IPS-18a (cell line): Measurements from ENCODE around the gene MET.
"Not testable (repeated sequence)": the region's sequence is repeated elsewhere in the genome, so short reads cannot be mapped to it uniquely, and the experiment has no call there.

Experiments used
- H3K27ac ChIP-seq: one replicate; pipeline ENCODE4 v1.5.1; 2013; ENCODE audit warnings: low read length
- H3K27me3 ChIP-seq: one replicate; pipeline ENCODE4 v1.6.1; 2013; ENCODE audit warnings: mild to moderate bottlenecking, low read length; ENCODE audit not compliant: control insufficient read depth, insufficient read depth
- H3K36me3 ChIP-seq: one replicate; pipeline ENCODE4 v1.6.1; 2013; ENCODE audit warnings: low read depth, low read length; ENCODE audit not compliant: control insufficient read depth
- H3K4me1 ChIP-seq: one replicate; pipeline ENCODE4 v1.6.1; 2013; ENCODE audit warnings: low read depth, low read length; ENCODE audit not compliant: control insufficient read depth
- H3K4me3 ChIP-seq: one replicate; pipeline ENCODE4 v1.5.1; 2013; ENCODE audit warnings: low read length
- H3K9ac ChIP-seq: one replicate; pipeline ENCODE4 v1.6.1; 2013; ENCODE audit warnings: mild to moderate bottlenecking, low read length, moderate library complexity
- H3K9me3 ChIP-seq: one replicate; pipeline ENCODE4 v1.6.1; 2013; ENCODE audit warnings: low read depth, low read length; ENCODE audit not compliant: control insufficient read depth

Gene MET

GRCh38 chr7:116671681-116672595 lies at the start of gene MET:
Gene MET (plus strand): TSS chr7:116672196. CDS start chr7:116699085, 26,889 bp downstream.
- no peaks in the 10 kb centered on the region for H3K9me3 ChIP-seq
- H3K4me1 ChIP-seq = peaks cover 18% of the 10 kb centered on the region
- peak within 1 kb of the TSS; percentile 84 for H3K4me3 ChIP-seq
- no peak within 1 kb of the TSS for H3K27ac ChIP-seq
- peaks cover 35% of the 10 kb centered on the region for H3K27me3 ChIP-seq
- no peaks in the 10 kb centered on the region for H3K36me3 ChIP-seq
- peak within 1 kb of the TSS; percentile 63 for H3K9ac ChIP-seq

GRCh38 chr7:116626886-116627285 lies 45.1 kb upstream of the MET start:
- no peaks in the 10 kb centered on the region for H3K4me1 ChIP-seq
- no peak overlapping the region for H3K27ac ChIP-seq
- no peaks in the 10 kb centered on the region for H3K9me3 ChIP-seq
- no peak overlapping the region for H3K9ac ChIP-seq
- no peaks in the 10 kb centered on the region for H3K36me3 ChIP-seq
- H3K27me3 ChIP-seq = no peaks in the 10 kb centered on the region
- no peak overlapping the region for H3K4me3 ChIP-seq

DNA sequence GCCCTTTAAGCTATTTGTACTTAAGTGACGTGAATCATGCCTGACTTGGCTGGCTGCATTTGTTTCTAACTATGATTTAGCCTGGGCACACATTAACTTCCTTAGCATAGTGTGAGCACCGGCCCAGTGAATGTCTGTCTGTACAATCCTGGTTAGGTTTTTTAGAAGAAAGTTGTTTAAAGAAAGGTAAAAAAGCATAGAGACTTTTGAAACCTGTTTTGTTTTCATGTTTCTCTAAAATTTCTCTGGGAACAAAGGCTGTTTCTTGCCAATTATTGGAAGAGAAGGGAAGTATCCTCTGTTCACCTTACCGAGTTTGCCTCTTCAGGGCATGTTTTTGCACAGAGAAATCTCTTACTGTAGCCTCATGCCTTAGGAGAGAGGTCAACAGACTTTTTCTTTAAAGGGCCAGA lies 42.9 kb upstream of the MET start:
- H3K9me3 ChIP-seq = no peaks in the 10 kb centered on the region
- H3K4me3 ChIP-seq = no peak overlapping the region
- H3K4me1 ChIP-seq = no peaks in the 10 kb centered on the region
- H3K36me3 ChIP-seq = no peaks in the 10 kb centered on the region
- no peaks in the 10 kb centered on the region for H3K27me3 ChIP-seq
- H3K27ac ChIP-seq = no peak overlapping the region
- no peak overlapping the region for H3K9ac ChIP-seq

GRCh38 chr7:116630357-116630756 lies 41.6 kb upstream of the MET start:
- H3K4me3 ChIP-seq = no peak overlapping the region
- no peak overlapping the region for H3K9ac ChIP-seq
- no peak overlapping the region for H3K27ac ChIP-seq
- H3K27me3 ChIP-seq = no peaks in the 10 kb centered on the region
- H3K4me1 ChIP-seq = no peaks in the 10 kb centered on the region
- no peaks in the 10 kb centered on the region for H3K36me3 ChIP-seq
- no peaks in the 10 kb centered on the region for H3K9me3 ChIP-seq

DNA sequence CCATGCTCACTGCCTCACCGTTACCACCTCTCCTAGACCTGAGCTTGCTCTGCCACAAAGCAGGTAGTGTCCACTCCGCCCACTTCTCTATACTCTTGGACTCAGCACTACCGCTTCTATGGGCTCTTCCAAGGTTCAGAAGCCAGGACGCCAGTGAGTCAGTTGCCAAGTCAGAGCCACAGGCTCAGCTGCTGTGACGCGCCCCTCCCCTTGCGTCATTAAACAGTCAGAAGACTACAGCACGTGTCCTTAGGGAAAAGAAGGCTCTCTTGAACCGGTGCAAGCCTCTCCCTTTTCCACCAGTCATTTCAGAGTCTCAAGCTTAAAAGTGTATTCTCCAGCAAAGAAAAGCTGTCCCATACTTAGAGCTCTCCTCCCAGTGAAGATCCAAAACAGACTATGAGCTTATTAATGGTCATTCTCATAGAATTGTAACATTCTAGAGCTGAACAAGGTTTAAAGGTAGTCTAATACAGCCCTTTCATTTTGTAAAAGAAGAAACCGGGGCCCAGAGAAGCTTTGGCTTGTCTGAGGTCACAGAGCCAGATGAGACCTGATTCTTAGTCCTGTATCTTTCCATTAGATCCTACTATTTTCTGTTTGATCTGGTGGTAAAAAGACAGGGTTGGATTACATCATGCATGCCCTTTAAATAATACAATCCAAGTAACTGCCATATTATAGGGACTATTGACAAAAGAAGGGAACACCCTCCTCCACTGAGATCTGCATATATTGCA lies 40.9 kb upstream of the MET start:
- H3K4me3 ChIP-seq = no peak overlapping the region
- H3K9me3 ChIP-seq = no peaks in the 10 kb centered on the region
- H3K27ac ChIP-seq = no peak overlapping the region
- H3K27me3 ChIP-seq = no peaks in the 10 kb centered on the region
- no peaks in the 10 kb centered on the region for H3K36me3 ChIP-seq
- no peaks in the 10 kb centered on the region for H3K4me1 ChIP-seq
- H3K9ac ChIP-seq = no peak overlapping the region

- H3K9me3 ChIP-seq = no peaks in the 10 kb centered on the region
- no peaks in the 10 kb centered on the region for H3K27me3 ChIP-seq
- H3K4me1 ChIP-seq = no peaks in the 10 kb centered on the region
- no peaks in the 10 kb centered on the region for H3K36me3 ChIP-seq
- no peak overlapping the region for H3K4me3 ChIP-seq
- H3K27ac ChIP-seq = no peak overlapping the region
- no peak overlapping the region for H3K9ac ChIP-seq
These were observed 40.3 kb upstream of the MET start for GRCh38 chr7:116631676-116632075.

DNA sequence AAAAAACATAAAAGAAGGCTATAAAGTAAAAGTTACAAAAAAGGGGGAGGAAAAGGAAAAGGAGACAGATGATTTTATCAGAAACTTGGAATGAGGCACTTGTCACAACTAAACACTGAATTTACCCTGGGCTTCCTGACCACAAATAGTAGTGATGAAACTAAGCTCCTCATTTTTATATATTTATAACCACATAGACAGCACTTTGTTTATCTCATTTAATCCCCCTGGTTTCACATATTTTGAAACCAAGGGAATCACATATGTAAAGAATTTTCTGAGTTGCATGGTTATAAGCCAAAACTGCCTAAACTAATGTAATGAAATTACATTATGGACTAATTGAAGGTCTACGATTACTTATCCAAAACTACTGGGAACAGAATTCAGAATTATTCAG lies 39.6 kb upstream of the MET start:
- Histone ChIP-seq H3K27ac (no peak overlapping the region), H3K27me3 (no peaks in the 10 kb centered on the region), H3K9me3 (no peaks in the 10 kb centered on the region), H3K4me3 (no peak overlapping the region), H3K9ac (no peak overlapping the region), H3K4me1 (no peaks in the 10 kb centered on the region), H3K36me3 (no peaks in the 10 kb centered on the region)

DNA sequence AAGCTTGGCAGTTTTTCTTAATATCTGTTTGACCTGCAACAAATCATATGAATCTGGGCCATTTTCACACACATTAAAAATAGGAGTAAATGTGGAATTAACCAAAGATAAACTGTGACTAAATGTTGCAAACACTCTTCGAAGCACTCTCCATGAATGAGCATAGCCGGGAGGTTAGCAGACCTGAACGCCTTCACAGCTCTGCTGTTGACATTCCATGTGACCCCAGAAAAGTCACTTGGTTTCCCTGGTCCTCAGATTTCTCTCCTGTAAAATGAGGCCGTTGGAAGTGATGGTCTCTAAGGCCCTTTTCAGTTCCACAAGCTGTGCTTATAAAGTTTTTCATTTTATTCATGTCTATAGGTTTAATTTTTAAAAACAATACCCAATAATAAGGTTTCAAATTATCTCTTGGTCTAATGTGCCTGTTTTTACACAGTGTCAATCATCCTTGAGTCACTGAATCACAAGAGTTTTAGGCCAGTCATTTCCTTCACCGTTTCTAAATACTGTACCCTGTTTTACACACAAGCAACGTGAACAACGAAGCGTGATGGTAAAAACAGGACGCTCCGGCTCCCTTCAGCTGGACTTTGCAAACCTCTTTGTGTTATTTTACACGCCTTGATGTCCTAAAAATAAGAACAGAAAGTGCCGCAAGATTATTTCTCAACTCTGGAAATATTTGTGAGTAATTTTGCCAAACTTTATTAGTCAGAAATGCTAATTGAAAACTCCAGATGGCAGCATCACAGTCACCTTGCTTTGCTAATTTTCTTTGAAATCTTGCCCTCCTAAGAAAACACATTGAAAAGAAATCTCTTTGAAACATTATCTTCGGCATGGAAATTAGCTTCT lies 38.6 kb upstream of the MET start:
- H3K4me1 ChIP-seq = no peaks in the 10 kb centered on the region
- H3K9ac ChIP-seq = no peak overlapping the region
- H3K9me3 ChIP-seq = no peaks in the 10 kb centered on the region
- no peak overlapping the region for H3K27ac ChIP-seq
- H3K27me3 ChIP-seq = no peaks in the 10 kb centered on the region
- no peaks in the 10 kb centered on the region for H3K36me3 ChIP-seq
- H3K4me3 ChIP-seq = no peak overlapping the region

GRCh38 chr7:116636997-116637396 lies 35.0 kb upstream of the MET start:
- Histone ChIP-seq H3K4me3 (no peak overlapping the region), H3K27me3 (no peaks in the 10 kb centered on the region), H3K36me3 (no peaks in the 10 kb centered on the region), H3K27ac (no peak overlapping the region), H3K9ac (no peak overlapping the region), H3K4me1 (no peaks in the 10 kb centered on the region), H3K9me3 (no peaks in the 10 kb centered on the region)

DNA sequence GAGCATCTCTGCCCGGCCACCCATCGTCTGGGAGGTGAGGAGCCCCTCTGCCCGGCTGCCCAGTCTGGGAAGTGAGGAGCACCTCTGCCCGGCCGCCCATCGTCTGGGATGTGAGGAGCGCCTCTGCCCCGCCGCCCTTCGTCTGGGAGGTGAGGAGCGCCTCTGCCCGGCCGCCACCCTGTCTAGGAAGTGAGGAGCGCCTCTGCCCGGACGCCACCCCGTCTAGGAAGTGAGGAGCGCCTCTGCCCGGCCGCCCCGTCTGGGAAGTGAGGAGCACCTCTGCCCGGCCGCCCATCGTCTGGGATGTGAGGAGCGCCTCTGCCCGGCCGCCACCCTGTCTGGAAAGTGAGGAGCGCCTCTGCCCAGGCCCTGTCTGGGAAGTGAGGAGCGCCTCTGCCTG lies 33.4 kb upstream of the MET start:
- H3K9me3 ChIP-seq, H3K36me3 ChIP-seq, H3K4me1 ChIP-seq, H3K9ac ChIP-seq, H3K27me3 ChIP-seq, H3K27ac ChIP-seq, H3K4me3 ChIP-seq: not testable (repeated sequence)

GRCh38 chr7:116641551-116642153 lies 30.3 kb upstream of the MET start:
- H3K4me1 ChIP-seq = no peaks in the 10 kb centered on the region
- no peaks in the 10 kb centered on the region for H3K36me3 ChIP-seq
- no peaks in the 10 kb centered on the region for H3K9me3 ChIP-seq
- H3K9ac ChIP-seq = no peak overlapping the region
- no peaks in the 10 kb centered on the region for H3K27me3 ChIP-seq
- H3K27ac ChIP-seq = no peak overlapping the region
- H3K4me3 ChIP-seq = no peak overlapping the region
